Epithelial cell of esophagus (primary cell): ENCODE data around the gene SPATA45.

Experiments
- DNase-seq: peaks from one replicate; pipeline ENCODE4 v3.0.0; 2010; ENCODE audit warnings: low read depth
- H3K4me3 ChIP-seq: 2 replicates; pipeline ENCODE4 v1.5.1; 2011; ENCODE audit warnings: mild to moderate bottlenecking, low read length, control low read depth
- CTCF ChIP-seq: IDR thresholded peaks from 2 replicates; pipeline ENCODE4 v1.5.1; 2011; ENCODE audit warnings: low read depth, mild to moderate bottlenecking, low read length, control low read depth, inconsistent platforms; ENCODE audit not compliant: insufficient read depth; ENCODE audit errors: missing control alignments

The SPATA45 gene

DNA sequence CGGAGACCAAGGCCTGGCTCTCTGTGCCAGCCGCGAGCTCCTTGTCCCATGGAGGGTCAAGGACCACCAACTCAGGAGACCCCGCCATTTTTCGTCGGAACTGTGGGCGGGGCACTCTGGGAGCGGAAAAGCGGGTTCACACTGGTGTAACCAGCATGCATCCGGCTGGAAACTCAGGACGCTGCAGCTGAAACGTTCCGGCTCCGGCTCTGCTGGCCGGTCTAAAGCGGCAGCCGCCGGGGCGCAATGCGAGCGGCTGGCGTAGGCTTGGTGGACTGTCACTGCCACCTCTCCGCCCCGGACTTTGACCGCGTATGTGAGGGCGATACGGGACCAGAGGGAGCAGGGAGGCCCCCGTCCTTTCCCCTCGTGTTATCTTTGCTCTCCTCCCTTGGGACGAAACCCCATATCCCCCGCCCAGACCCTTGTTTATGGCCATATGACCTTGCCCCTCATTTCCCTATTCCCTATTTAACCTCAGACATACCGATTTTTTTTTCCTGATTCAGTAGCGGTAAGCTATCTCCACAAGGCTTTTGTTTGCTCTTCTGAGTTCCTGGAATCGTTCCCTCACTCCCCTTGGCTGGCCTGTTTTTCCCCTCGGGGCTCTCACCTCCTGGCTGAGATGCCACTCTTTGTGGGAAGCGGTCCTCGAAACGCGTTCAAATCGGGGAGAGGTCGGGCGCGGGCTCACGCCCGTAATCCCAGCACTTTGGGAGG is 55.6 kb downstream of the SPATA45 start, which contains the start of the genes NSL1 and TATDN3:
Gene NSL1, minus strand, starts transcription at position 102 of the 720 bp plus-strand sequence. Its CDS starts 14 bp downstream, at position 88.
Gene TATDN3, plus strand, starts transcription at position 219 of the 720 bp plus-strand sequence. Its CDS starts 28 bp downstream, at position 247.
- H3K4me3 ChIP-seq, result peak within 1 kb of the TSS; percentile 91
- TF ChIP-seq CTCF, result no peak
- DNase-seq, result peak; percentile 94

GRCh38 chr1:212791261-212791675 is 56.2 kb downstream of the SPATA45 start:
- H3K4me3 ChIP-seq, result peak overlapping the region; percentile 91
- no peak for TF ChIP-seq CTCF
- DNase-seq, result peak; percentile 85

- no peak for TF ChIP-seq CTCF
- no peak for DNase-seq
These were observed 61.6 kb downstream of the SPATA45 start for GRCh38 chr1:212785871-212786270.

GRCh38 chr1:212783976-212784375 is 63.5 kb downstream of the SPATA45 start:
- no peak overlapping the region for H3K4me3 ChIP-seq
- DNase-seq, result no peak
- no peak for TF ChIP-seq CTCF

More at GRCh38 chr1:212785871-212786270, 61.6 kb downstream of the SPATA45 start:
- H3K4me3 ChIP-seq, result no peak overlapping the region

DNA sequence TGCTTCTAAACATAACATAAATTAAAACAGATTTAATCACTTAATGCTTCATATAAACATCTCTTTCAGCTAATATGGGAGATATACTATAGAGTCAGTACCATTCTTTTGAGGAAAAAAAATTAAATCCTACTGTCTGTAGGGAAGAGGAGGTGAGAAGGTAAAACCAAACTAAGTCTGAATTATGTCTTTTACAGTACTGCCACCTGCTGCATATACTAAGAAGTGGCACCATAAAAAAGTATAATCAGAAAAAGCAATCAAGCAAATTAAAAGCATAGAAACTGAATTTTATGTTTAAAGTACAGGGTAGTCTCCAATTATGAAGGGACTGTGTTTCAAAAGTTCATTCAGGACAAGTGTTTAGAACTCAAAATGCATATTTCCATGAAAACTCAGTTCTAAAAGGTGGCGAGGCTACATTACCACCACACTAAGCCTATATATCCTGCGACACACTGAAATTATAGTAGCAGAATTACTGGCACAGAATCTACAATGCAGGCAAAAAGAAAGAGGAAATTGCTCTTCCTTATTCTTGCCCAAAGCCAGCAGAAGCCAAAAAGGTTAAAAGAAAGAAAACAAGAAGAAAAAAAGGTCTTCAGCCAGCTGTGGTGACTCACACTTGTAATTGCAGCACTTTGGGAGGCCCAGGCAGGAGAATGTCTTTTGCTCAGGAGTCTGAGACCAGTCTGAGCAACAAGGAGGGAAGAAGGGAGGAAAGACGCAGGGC is 64.9 kb downstream of the SPATA45 start:
- peak; percentile 50 for TF ChIP-seq CTCF
- H3K4me3 ChIP-seq, result no peak overlapping the region
- DNase-seq, result peak; percentile 46

GRCh38 chr1:212781225-212781624 is 66.2 kb downstream of the SPATA45 start:
- no peak for TF ChIP-seq CTCF
- no peak for DNase-seq
- H3K4me3 ChIP-seq, result no peak overlapping the region
